DOHH2 (cell line): ENCODE data around the gene NPR2.

Experiments used
- H3F3A ChIP-seq: fragments of 200-600 bp; sonication (generic), shearing (Covaris generic); 2 replicates; pipeline ENCODE4 v1.6.0; 2016; ENCODE audit warnings: antibody characterized with exemption, mild to moderate bottlenecking; ENCODE audit not compliant: control insufficient read depth, insufficient read depth
- H3K27ac ChIP-seq: fragments of 200-600 bp; sonication (generic); 2 replicates; pipeline ENCODE4 v1.5.1; 2014; ENCODE audit warnings: low read depth, mild to moderate bottlenecking, low read length, moderate library complexity
- H3K27me3 ChIP-seq: fragments of 200-600 bp; sonication (generic); 2 replicates; pipeline ENCODE4 v1.6.1; 2014; ENCODE audit warnings: mild to moderate bottlenecking, low read length, mixed read lengths; ENCODE audit not compliant: control insufficient read depth
- H3K36me3 ChIP-seq: fragments of 200-600 bp; sonication (generic); 2 replicates; pipeline ENCODE4 v1.6.1; 2014; ENCODE audit warnings: mild to moderate bottlenecking, low read length, moderate library complexity, mixed read lengths; ENCODE audit not compliant: control insufficient read depth
- H3K4me1 ChIP-seq: fragments of 200-600 bp; sonication (generic); 2 replicates; pipeline ENCODE4 v1.6.1; 2014; ENCODE audit warnings: mild to moderate bottlenecking, low read length, mixed read lengths; ENCODE audit not compliant: control insufficient read depth
- H3K4me2 ChIP-seq: fragments of 200-600 bp; sonication (generic); 2 replicates; pipeline ENCODE4 v1.6.0; 2014; ENCODE audit warnings: mild to moderate bottlenecking, low read length, moderate library complexity
- H3K4me3 ChIP-seq: fragments of 200-600 bp; sonication (generic); 2 replicates; pipeline ENCODE4 v1.5.1; 2014; ENCODE audit warnings: mild to moderate bottlenecking, low read length, mixed read lengths
- H3K79me2 ChIP-seq: fragments of 200-600 bp; sonication (generic); 2 replicates; pipeline ENCODE4 v1.6.1; 2014; ENCODE audit warnings: mild to moderate bottlenecking, low read length, mixed read lengths; ENCODE audit not compliant: control insufficient read depth
- H3K9me2 ChIP-seq: fragments of 200-600 bp; sonication (generic); replicated peaks from 2 replicates; pipeline ENCODE4 v1.6.1; 2014; ENCODE audit warnings: mild to moderate bottlenecking, low read length, mixed read lengths; ENCODE audit not compliant: control insufficient read depth
- H3K9me3 ChIP-seq: fragments of 200-600 bp; sonication (generic); 2 replicates; pipeline ENCODE4 v1.6.1; 2014; ENCODE audit warnings: antibody characterized with exemption, low read length, mixed read lengths; ENCODE audit not compliant: control insufficient read depth, insufficient read depth
- H4K20me1 ChIP-seq: fragments of 200-600 bp; sonication (generic); 2 replicates; pipeline ENCODE4 v1.6.0; 2014; ENCODE audit warnings: low read depth, mild to moderate bottlenecking, antibody characterized with exemption, low read length, moderate library complexity; ENCODE audit not compliant: control insufficient read depth, insufficient read depth
- CTCF ChIP-seq: fragments of 200-600 bp; sonication (generic); IDR thresholded peaks from one replicate; pipeline ENCODE4 v1.5.1; 2014; ENCODE audit warnings: antibody characterized with exemption, mild to moderate bottlenecking, low read depth, low read length; ENCODE audit not compliant: poor library complexity, severe bottlenecking
- EZH2phosphoT487 ChIP-seq: fragments of 200-600 bp; sonication (generic); IDR thresholded peaks from 2 replicates; pipeline ENCODE4 v1.6.1; 2017; ENCODE audit warnings: borderline replicate concordance, mild to moderate bottlenecking, antibody characterized with exemption, low read length, moderate library complexity, mixed read lengths

The NPR2 gene

GRCh38 chr9:35854091-35854762, 62.8 kb downstream of the NPR2 start:
- Histone ChIP-seq H3K27ac (no peak overlapping the region), H3K9me2 (no peaks in the 10 kb centered on the region), H3K4me2 (no peak overlapping the region), H3K9me3 (no peaks in the 10 kb centered on the region), H3K4me1 (no peaks in the 10 kb centered on the region), H3K79me2 (no peaks in the 10 kb centered on the region), H3K36me3 (no peaks in the 10 kb centered on the region), H3K4me3 (no peak overlapping the region), H4K20me1 (no peaks in the 10 kb centered on the region), H3K27me3 (peaks cover 9% of the 10 kb centered on the region; the same call in 1 of the 2 replicates), H3F3A (no peaks in the 10 kb centered on the region)
- TF ChIP-seq EZH2phosphoT487 = no peak
- TF ChIP-seq CTCF = no peak

DNA sequence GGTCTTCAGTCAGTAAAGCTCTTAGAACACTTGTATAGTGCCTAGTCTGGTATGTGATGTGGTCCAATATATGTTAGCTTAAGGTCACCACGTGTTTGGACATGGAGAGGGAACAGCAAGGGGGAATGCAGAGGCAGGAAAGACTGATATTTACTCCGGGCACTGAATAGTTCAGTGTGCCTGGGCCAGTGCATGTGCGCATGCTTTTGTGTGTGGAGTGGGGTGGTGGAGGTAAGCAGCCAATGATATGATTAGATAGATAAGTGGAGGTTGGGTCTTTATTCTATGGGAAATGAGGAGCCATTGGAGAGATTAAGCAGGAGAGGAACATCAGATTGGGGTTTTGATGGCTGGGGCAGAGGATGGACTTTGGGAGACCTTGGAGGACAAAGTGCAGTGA, 64.8 kb downstream of the NPR2 start:
- Histone ChIP-seq H4K20me1 (no peaks in the 10 kb centered on the region), H3K4me3 (no peak overlapping the region), H3F3A (no peaks in the 10 kb centered on the region), H3K79me2 (no peaks in the 10 kb centered on the region), H3K36me3 (no peaks in the 10 kb centered on the region), H3K4me1 (no peaks in the 10 kb centered on the region), H3K9me2 (no peaks in the 10 kb centered on the region), H3K27me3 (peaks cover 9% of the 10 kb centered on the region; the same call in 1 of the 2 replicates), H3K4me2 (no peak overlapping the region), H3K9me3 (no peaks in the 10 kb centered on the region), H3K27ac (no peak overlapping the region)
- no peak for TF ChIP-seq EZH2phosphoT487

DNA sequence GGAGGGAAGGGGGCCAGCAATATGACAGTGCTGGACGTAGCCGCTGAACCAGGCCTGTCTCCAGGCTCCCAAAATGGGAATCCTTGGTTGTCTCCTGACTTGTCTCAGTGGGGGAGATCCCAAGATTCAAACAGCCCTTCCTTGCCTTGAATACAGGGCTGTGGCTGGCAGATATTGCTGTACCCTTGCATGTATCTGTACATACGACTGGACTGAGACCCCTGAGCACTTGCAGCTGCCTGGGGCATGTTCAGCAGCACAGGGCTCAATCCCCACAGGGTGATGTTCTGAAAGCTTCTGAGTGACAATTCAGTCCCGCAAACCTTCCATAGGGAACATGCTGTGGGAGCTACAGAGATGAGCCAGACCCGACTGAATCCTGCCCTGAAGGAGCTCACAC, 65.5 kb downstream of the NPR2 start:
- TF ChIP-seq CTCF (no peak), EZH2phosphoT487 (no peak)
- H3K4me3 ChIP-seq = no peak overlapping the region
- no peaks in the 10 kb centered on the region for H4K20me1 ChIP-seq
- H3K9me2 ChIP-seq = no peaks in the 10 kb centered on the region
- H3K79me2 ChIP-seq = no peaks in the 10 kb centered on the region
- no peaks in the 10 kb centered on the region for H3K36me3 ChIP-seq
- H3K4me1 ChIP-seq = no peaks in the 10 kb centered on the region
- H3K27me3 ChIP-seq = peaks cover 14% of the 10 kb centered on the region
- no peak overlapping the region for H3K4me2 ChIP-seq
- H3K9me3 ChIP-seq = no peaks in the 10 kb centered on the region
- H3F3A ChIP-seq = no peaks in the 10 kb centered on the region
- H3K27ac ChIP-seq = no peak overlapping the region

DNA sequence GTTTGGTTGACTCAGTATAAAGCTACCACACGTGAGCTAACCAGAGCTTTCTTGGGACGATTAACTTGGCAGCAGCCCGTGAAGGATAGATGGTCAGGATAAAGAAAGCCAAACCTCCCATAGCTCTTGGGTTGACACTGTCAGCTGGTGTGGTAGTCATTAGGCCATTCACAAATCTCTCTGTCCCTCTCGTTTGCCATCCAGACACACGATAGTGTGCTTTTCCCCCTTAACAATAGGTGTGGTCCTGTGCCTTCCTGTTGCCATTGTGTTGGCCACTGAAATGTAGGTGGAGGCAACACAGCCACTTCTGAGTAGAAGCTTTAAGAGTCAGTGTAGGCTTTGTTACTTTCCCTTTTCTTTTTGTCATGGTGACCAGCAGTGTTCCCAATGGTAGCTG, 67.1 kb downstream of the NPR2 start:
- Histone ChIP-seq H3K9me3 (no peaks in the 10 kb centered on the region), H3K9me2 (no peaks in the 10 kb centered on the region), H3K27ac (no peak overlapping the region), H3K4me3 (no peak overlapping the region), H3K36me3 (no peaks in the 10 kb centered on the region), H3F3A (no peaks in the 10 kb centered on the region), H4K20me1 (no peaks in the 10 kb centered on the region), H3K4me2 (no peak overlapping the region), H3K27me3 (peaks cover 18% of the 10 kb centered on the region), H3K4me1 (no peaks in the 10 kb centered on the region), H3K79me2 (no peaks in the 10 kb centered on the region)
- TF ChIP-seq CTCF (no peak), EZH2phosphoT487 (no peak)
